ENCODE data around the gene ENDOD1. TPM values are rescaled to one million over a fixed set of nuclear protein-coding genes. Genes with fewer than 3 reads are reported as not detected.

ENDOD1 gene
- total RNA-seq, 1 experiment from 2014 or later, result 0.87 TPM

GRCh38 chr11:95157824-95158223 lies 68.2 kb downstream of the ENDOD1 start:
- Histone ChIP-seq H4K8ac (replicated peaks; ENCODE audit: insufficient read length, low read depth, low read length) (no peak overlapping the region), H3K79me1 (ENCODE audit: insufficient read depth, low read depth, low read length, poor library complexity, severe bottlenecking) (no peaks in the 10 kb centered on the region), H4K20me1 (ENCODE audit: control insufficient read depth, insufficient read depth, insufficient read length) (no peaks in the 10 kb centered on the region), H3K9me3 (ENCODE audit: control insufficient read depth, low read depth, low read length) (no peaks in the 10 kb centered on the region), H3K79me2 (ENCODE audit: insufficient read depth, low read length) (no peaks in the 10 kb centered on the region), H2AK5ac (ENCODE audit: insufficient read length, low read length) (no peak overlapping the region), H2BK12ac (ENCODE audit: insufficient read length, low read depth, low read length) (no peak overlapping the region), H4K5ac (ENCODE audit: insufficient read length, low read depth, low read length) (no peak overlapping the region), H3K4ac (ENCODE audit: low read depth, low read length) (no peak overlapping the region), H3K27me3 (ENCODE audit: insufficient read depth, low read length) (no peaks in the 10 kb centered on the region), H3K23me2 (ENCODE audit: insufficient read length, low read depth, low read length, poor library complexity, severe bottlenecking) (no peaks in the 10 kb centered on the region), H3K4me2 (ENCODE audit: insufficient read depth, insufficient read length, low read length) (no peak overlapping the region), H3K9ac (ENCODE audit: extremely low read depth, insufficient read length, low read length) (no peak overlapping the region), H3K4me1 (ENCODE audit: insufficient read depth, low read length) (no peaks in the 10 kb centered on the region; the same call in 1 of the 2 replicates), H3K23ac (ENCODE audit: insufficient read length, low read depth, low read length) (no peak overlapping the region), H4K91ac (ENCODE audit: insufficient read length, low read depth, low read length) (no peak overlapping the region), H2BK20ac (ENCODE audit: low read depth, low read length, poor library complexity, severe bottlenecking) (no peak overlapping the region), H3T11ph (ENCODE audit: low read length) (no peak overlapping the region), H2BK5ac (ENCODE audit: insufficient read length, low read length) (no peak overlapping the region), H3K14ac (ENCODE audit: insufficient read depth, low read length) (no peak overlapping the region; the same call in 1 of the 2 replicates), H3K56ac (ENCODE audit: insufficient read length, low read depth, low read length) (no peak overlapping the region), H2BK15ac (ENCODE audit: low read depth, low read length) (no peak overlapping the region), H2AFZ (ENCODE audit: low read length) (no peak overlapping the region), H3K27ac (ENCODE audit: insufficient read length, low read depth, low read length) (no peak overlapping the region), H2BK120ac (ENCODE audit: low read depth, low read length, poor library complexity, severe bottlenecking) (no peak overlapping the region), H3K18ac (ENCODE audit: insufficient read length, low read depth, low read length) (no peak overlapping the region)
- Mint-ChIP-seq H3K4me1 (peaks cover 16 to 20% of the 10 kb centered on the region in 2 experiments), H3K27me3 (ENCODE audit: low read depth) (peaks cover 3% of the 10 kb centered on the region), H3K4me3 (no peak overlapping the region), H3K36me3 (ENCODE audit: insufficient read depth in 1 of 3, low read depth in 3 of 3) (peaks cover 0 to 14% (median 6%) of the 10 kb centered on the region in 3 experiments; a peak in 5 of 7 replicates), H3K9me3 (peaks cover 6 to 7% of the 10 kb centered on the region in 2 experiments), H3K27ac (no peak overlapping the region)
- TF ChIP-seq CTCF (conservative IDR thresholded peaks at IDR 0.05), result no peak
- no CpG with 5 or more reads among the region's 1 CpG for WGBS (ENCODE audit: extremely low coverage, insufficient read length, low lambda C conversion rate)
- DNase-seq, result no peak

All from H9 (cell line).